HEK293 (cell line): ENCODE measurements around the gene DCAF15.

Experiments used
- CTCF ChIP-seq: fragments of 450-650 bp; formaldehyde crosslinking; IDR thresholded peaks from 2 replicates; pipeline ENCODE4 v1.5.1; 2016; ENCODE audit warnings: missing biosample characterization, missing genetic modification characterization
- FEZF1 ChIP-seq: fragments of 450-650 bp; formaldehyde crosslinking; IDR thresholded peaks from 2 replicates; pipeline ENCODE4 v1.5.1; 2016; ENCODE audit warnings: missing biosample characterization, missing genetic modification characterization
- HOXA7 ChIP-seq: sonication (generic); formaldehyde crosslinking; IDR thresholded peaks from 2 replicates; pipeline ENCODE4 v1.8.1; 2022; ENCODE audit warnings: missing genetic modification reagents, borderline replicate concordance
- KLF16 ChIP-seq: fragments of 450-650 bp; formaldehyde crosslinking; IDR thresholded peaks from 2 replicates; pipeline ENCODE4 v1.5.1; 2017; ENCODE audit warnings: missing biosample characterization, missing genetic modification characterization
- PRDM4 ChIP-seq: fragments of 450-650 bp; formaldehyde crosslinking; IDR thresholded peaks from 2 replicates; pipeline ENCODE4 v1.5.1; 2017; ENCODE audit warnings: missing biosample characterization, missing genetic modification characterization
- REPIN1 ChIP-seq: fragments of 450-650 bp; formaldehyde crosslinking; IDR thresholded peaks from 2 replicates; pipeline ENCODE4 v1.5.1; 2017; ENCODE audit warnings: missing biosample characterization, missing genetic modification characterization, low read depth
- ZNF335 ChIP-seq: fragments of 450-650 bp; formaldehyde crosslinking; conservative IDR thresholded peaks from 2 replicates; pipeline ENCODE4 v1.5.1; 2016; ENCODE audit warnings: missing biosample characterization, missing genetic modification characterization
- ZNF350 ChIP-seq: fragments of 450-650 bp; formaldehyde crosslinking; IDR thresholded peaks from 2 replicates; pipeline ENCODE4 v1.5.0; 2017; ENCODE audit warnings: missing biosample characterization, mild to moderate bottlenecking, missing genetic modification characterization
- ZNF530 ChIP-seq: fragments of 450-650 bp; formaldehyde crosslinking; IDR thresholded peaks from 2 replicates; pipeline ENCODE4 v1.5.1; 2016; ENCODE audit warnings: low read depth, missing biosample characterization, missing genetic modification characterization

- no peak for TF ChIP-seq ZNF530
- TF ChIP-seq ZNF350, result no peak
- TF ChIP-seq REPIN1 (tag by site-specific recombination), result no peak
- no peak for TF ChIP-seq KLF16
- TF ChIP-seq ZNF335, result no peak
- TF ChIP-seq PRDM4 (tag by site-specific recombination), result no peak
- no peak for TF ChIP-seq CTCF (tag by site-specific recombination)
- no peak for TF ChIP-seq FEZF1 (tag by site-specific recombination)
- no peak for TF ChIP-seq HOXA7
Measured at GRCh38 chr19:13958043-13958442, 5.7 kb downstream of the DCAF15 start.
